Spleen (tissue), 7 donors: Measurements from ENCODE around the gene C9orf153.

Experiments used
- POLR2A ChIP-seq, 3 donors: fragments of 450-650 bp; IDR thresholded peaks; one replicate each; pipeline ENCODE4 v1.5.1; 2017; ENCODE audit warnings: antibody characterized with exemption in 3 of 3, mild to moderate bottlenecking in 1 of 3
- POLR2AphosphoS5 ChIP-seq, 3 donors: sonication (generic); formaldehyde crosslinking; IDR thresholded peaks; one replicate each; pipeline ENCODE4 v1.5.1; 2017; ENCODE audit warnings: antibody characterized with exemption in 3 of 3
- TF ChIP-seq, protein P1 (sequence below), 11 experiments: fragments of 200-600 bp in 7 of 11; fragments of 450-650 bp in 4 of 11; sonication (generic) in 4 of 11; IDR thresholded peaks in 8 of 11; conservative IDR thresholded peaks in 3 of 11; 1 replicate in 7 of 11; 2 replicates in 4 of 11; pipeline versions ENCODE4 v1.4.0 to v1.8.0; 2016 to 2021; ENCODE audit warnings: antibody characterized with exemption in 11 of 11, inconsistent platforms in 4 of 11, mild to moderate bottlenecking in 1 of 11
- donor health status: DM: no; HTN: no; CAD: no; lungs with moderate emphysema.
- donor health status: DM: no; HTN: no; CAD: no.
- donor health status: DM: no; HTN: no; CAD: no.

DNA sequence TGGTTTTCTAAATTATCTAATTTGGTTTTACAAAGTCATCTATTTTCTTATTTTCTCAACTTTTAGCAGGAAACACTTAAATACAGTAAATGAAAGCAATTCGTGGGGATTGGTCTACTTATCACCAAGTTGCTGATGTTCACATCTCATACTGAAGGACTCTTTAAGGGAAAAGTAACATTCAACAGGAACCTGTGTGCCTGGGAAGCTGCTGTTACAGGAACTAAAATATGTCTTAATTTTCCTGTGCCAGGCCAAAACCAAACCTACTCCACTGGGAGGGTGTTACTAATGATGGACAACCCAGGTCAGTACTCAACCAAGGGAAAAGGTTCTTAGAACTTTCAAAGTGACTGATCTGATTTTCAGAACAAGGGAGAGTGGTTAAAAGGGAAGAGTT is 17.6 kb upstream of the C9orf153 start:
- TF ChIP-seq, protein P1, sequence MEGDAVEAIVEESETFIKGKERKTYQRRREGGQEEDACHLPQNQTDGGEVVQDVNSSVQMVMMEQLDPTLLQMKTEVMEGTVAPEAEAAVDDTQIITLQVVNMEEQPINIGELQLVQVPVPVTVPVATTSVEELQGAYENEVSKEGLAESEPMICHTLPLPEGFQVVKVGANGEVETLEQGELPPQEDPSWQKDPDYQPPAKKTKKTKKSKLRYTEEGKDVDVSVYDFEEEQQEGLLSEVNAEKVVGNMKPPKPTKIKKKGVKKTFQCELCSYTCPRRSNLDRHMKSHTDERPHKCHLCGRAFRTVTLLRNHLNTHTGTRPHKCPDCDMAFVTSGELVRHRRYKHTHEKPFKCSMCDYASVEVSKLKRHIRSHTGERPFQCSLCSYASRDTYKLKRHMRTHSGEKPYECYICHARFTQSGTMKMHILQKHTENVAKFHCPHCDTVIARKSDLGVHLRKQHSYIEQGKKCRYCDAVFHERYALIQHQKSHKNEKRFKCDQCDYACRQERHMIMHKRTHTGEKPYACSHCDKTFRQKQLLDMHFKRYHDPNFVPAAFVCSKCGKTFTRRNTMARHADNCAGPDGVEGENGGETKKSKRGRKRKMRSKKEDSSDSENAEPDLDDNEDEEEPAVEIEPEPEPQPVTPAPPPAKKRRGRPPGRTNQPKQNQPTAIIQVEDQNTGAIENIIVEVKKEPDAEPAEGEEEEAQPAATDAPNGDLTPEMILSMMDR (IDR thresholded peaks at IDR 0.05 in 8 of 11, conservative IDR thresholded peaks at IDR 0.05 in 3 of 11) = no peak
- TF ChIP-seq POLR2A (IDR thresholded peaks at IDR 0.05) = no peak
- no peak for TF ChIP-seq POLR2AphosphoS5 (IDR thresholded peaks at IDR 0.05)
